DND-41 (cell line): ENCODE measurements around the gene TTPAL.

Source experiments
- ATAC-seq: fragments of 200-7000 bp; cut with Tn5 transposase; 3 replicates; pipeline ENCODE4 v1.9.1; 2021; ENCODE audit warnings: low read depth; ENCODE audit not compliant: insufficient read depth
- DNase-seq: peaks from one replicate; pipeline ENCODE4 v3.0.0-alpha.2; 2020
- H2AFZ ChIP-seq: 2 replicates; pipeline ENCODE4 v1.6.0; 2012; ENCODE audit warnings: low read depth, low read length
- H3K27ac ChIP-seq: 2 replicates; pipeline ENCODE4 v1.5.1; 2012; ENCODE audit warnings: low read length, inconsistent platforms
- H3K27me3 ChIP-seq: fragments of 200-600 bp; sonication (generic); 2 replicates; pipeline ENCODE4 v1.6.0; 2012; ENCODE audit warnings: low read length, mild to moderate bottlenecking, inconsistent platforms; ENCODE audit not compliant: insufficient read depth, poor library complexity
- H3K36me3 ChIP-seq: 2 replicates; pipeline ENCODE4 v1.5.1; 2012; ENCODE audit warnings: low read length, inconsistent platforms; ENCODE audit not compliant: insufficient read depth
- H3K4me1 ChIP-seq: 2 replicates; pipeline ENCODE4 v1.5.1; 2012; ENCODE audit warnings: mild to moderate bottlenecking, low read length; ENCODE audit not compliant: insufficient read depth
- H3K4me2 ChIP-seq: 2 replicates; pipeline ENCODE4 v1.6.0; 2012; ENCODE audit warnings: mild to moderate bottlenecking, moderate library complexity, low read length, inconsistent platforms; ENCODE audit not compliant: insufficient read depth
- H3K4me3 ChIP-seq, 2 experiments: fragments of 200-600 bp in 1 of 2; shearing (Covaris generic) in 1 of 2; 2 replicates each; pipeline ENCODE4 v1.5.1; 2012 to 2016; ENCODE audit warnings: inconsistent platforms in 2 of 2, low read length in 2 of 2, mild to moderate bottlenecking in 2 of 2, low read depth in 1 of 2, moderate library complexity in 1 of 2
- H3K79me2 ChIP-seq: 2 replicates; pipeline ENCODE4 v1.6.0; 2012; ENCODE audit warnings: low read length, inconsistent platforms; ENCODE audit not compliant: insufficient read depth
- H3K9ac ChIP-seq: 2 replicates; pipeline ENCODE4 v1.6.0; 2012; ENCODE audit warnings: low read depth, mild to moderate bottlenecking, inconsistent platforms, low read length, moderate library complexity
- H3K9me3 ChIP-seq: 2 replicates; pipeline ENCODE4 v1.5.1; 2012; ENCODE audit warnings: low read length, moderate library complexity, mild to moderate bottlenecking, inconsistent platforms; ENCODE audit not compliant: insufficient read depth, severe bottlenecking
- H4K20me1 ChIP-seq: 2 replicates; pipeline ENCODE4 v1.6.0; 2012; ENCODE audit warnings: low read length; ENCODE audit not compliant: insufficient read depth
- CTCF ChIP-seq: IDR thresholded peaks from 2 replicates; pipeline ENCODE4 v1.5.1; 2012; ENCODE audit warnings: borderline replicate concordance, low read length, moderate library complexity, mild to moderate bottlenecking; ENCODE audit not compliant: poor library complexity, severe bottlenecking; ENCODE audit errors: extremely low read depth
- EZH2 ChIP-seq: IDR thresholded peaks from 3 replicates; pipeline ENCODE4 v1.6.1; 2012; ENCODE audit warnings: borderline replicate concordance, low read depth, mild to moderate bottlenecking, moderate library complexity, low read length, inconsistent platforms; ENCODE audit not compliant: severe bottlenecking

TTPAL gene

GRCh38 chr20:44427804-44428173 is 47.9 kb upstream of the TTPAL start:
- TF ChIP-seq EZH2 (no peak), CTCF (no peak)
- DNase-seq (no peak), ATAC-seq (no peak)
- H3K9ac ChIP-seq: no peak overlapping the region
- no peak overlapping the region for H3K27ac ChIP-seq
- no peaks in the 10 kb centered on the region for H4K20me1 ChIP-seq
- no peak overlapping the region for H3K4me2 ChIP-seq
- no peak overlapping the region for H2AFZ ChIP-seq
- H3K27me3 ChIP-seq: peaks cover 5% of the 10 kb centered on the region
- no peaks in the 10 kb centered on the region for H3K36me3 ChIP-seq
- H3K9me3 ChIP-seq: no peaks in the 10 kb centered on the region
- H3K79me2 ChIP-seq: no peaks in the 10 kb centered on the region
- H3K4me1 ChIP-seq: no peaks in the 10 kb centered on the region
- H3K4me3 ChIP-seq: no peak overlapping the region

GRCh38 chr20:44428174-44429016 is 47.3 kb upstream of the TTPAL start:
- Histone ChIP-seq H3K9me3 (no peaks in the 10 kb centered on the region), H2AFZ (no peak overlapping the region), H3K9ac (no peak overlapping the region), H3K4me1 (no peaks in the 10 kb centered on the region), H3K79me2 (no peaks in the 10 kb centered on the region), H3K27me3 (peaks cover 5% of the 10 kb centered on the region), H4K20me1 (no peaks in the 10 kb centered on the region), H3K4me2 (no peak overlapping the region), H3K4me3 (no peak overlapping the region), H3K36me3 (no peaks in the 10 kb centered on the region), H3K27ac (no peak overlapping the region)
- ATAC-seq (no peak), DNase-seq (no peak)
- TF ChIP-seq CTCF: no peak
- TF ChIP-seq EZH2: no peak

GRCh38 chr20:44429017-44429339 is 46.7 kb upstream of the TTPAL start:
- H3K27ac ChIP-seq: no peak overlapping the region
- no peak overlapping the region for H3K4me2 ChIP-seq
- no peaks in the 10 kb centered on the region for H4K20me1 ChIP-seq
- DNase-seq (no peak), ATAC-seq (no peak)
- H3K36me3 ChIP-seq: no peaks in the 10 kb centered on the region
- no peak overlapping the region for H3K9ac ChIP-seq
- no peaks in the 10 kb centered on the region for H3K79me2 ChIP-seq
- no peak overlapping the region for H3K4me3 ChIP-seq
- H2AFZ ChIP-seq: no peak overlapping the region
- H3K9me3 ChIP-seq: no peaks in the 10 kb centered on the region
- no peaks in the 10 kb centered on the region for H3K4me1 ChIP-seq
- peaks cover 8% of the 10 kb centered on the region for H3K27me3 ChIP-seq
- TF ChIP-seq EZH2 (no peak), CTCF (no peak)
